GM06990 (cell line): ENCODE measurements around the gene ZBED1.
"Not testable (repeated sequence)": the region's sequence is repeated elsewhere in the genome, so short reads cannot be mapped to it uniquely, and the experiment has no call there.

Source experiments
- DNase-seq: peaks from one replicate; pipeline ENCODE4 v3.0.0-alpha.2; 2011; ENCODE audit not compliant: insufficient read length; ENCODE audit errors: extremely low read depth
- H3K27me3 ChIP-seq: replicated peaks from 2 replicates; pipeline ENCODE4 v1.6.0; 2011; ENCODE audit warnings: low read length; ENCODE audit not compliant: control insufficient read depth, insufficient read depth
- H3K36me3 ChIP-seq: 2 replicates; pipeline ENCODE4 v1.5.1; 2011; ENCODE audit warnings: low read length; ENCODE audit not compliant: control insufficient read depth, insufficient read depth
- H3K4me3 ChIP-seq: replicated peaks from 2 replicates; pipeline ENCODE4 v1.5.1; 2011; ENCODE audit warnings: low read depth, mild to moderate bottlenecking, control low read depth, low read length
- TF ChIP-seq, protein P1 (sequence below): IDR thresholded peaks from 2 replicates; pipeline ENCODE4 v1.5.1; 2011; ENCODE audit warnings: low read length, control low read depth, mild to moderate bottlenecking, inconsistent platforms; ENCODE audit not compliant: insufficient read depth, poor library complexity, severe bottlenecking

The ZBED1 gene

DNA sequence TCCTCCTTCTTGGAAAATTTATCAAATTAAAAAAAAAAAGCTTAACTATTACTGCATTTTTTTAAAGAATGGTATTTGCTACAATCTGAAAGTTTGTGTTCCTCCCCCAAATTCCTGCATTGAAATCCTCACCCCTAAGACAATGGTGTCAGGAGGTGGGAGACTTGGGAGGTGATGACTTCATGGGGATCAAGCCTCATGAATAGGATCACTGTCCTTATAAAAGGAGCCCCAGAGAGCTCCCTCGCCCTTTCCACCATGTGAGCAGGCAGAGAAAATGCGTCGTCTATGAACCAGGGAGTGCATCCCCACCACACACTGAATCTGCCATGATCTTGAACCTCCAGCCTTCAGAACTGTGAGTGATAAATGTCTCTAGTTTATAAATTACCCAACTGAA is 38.0 kb downstream of the ZBED1 start:
- H3K27me3 ChIP-seq: no peaks in the 10 kb centered on the region
- TF ChIP-seq, protein P1, sequence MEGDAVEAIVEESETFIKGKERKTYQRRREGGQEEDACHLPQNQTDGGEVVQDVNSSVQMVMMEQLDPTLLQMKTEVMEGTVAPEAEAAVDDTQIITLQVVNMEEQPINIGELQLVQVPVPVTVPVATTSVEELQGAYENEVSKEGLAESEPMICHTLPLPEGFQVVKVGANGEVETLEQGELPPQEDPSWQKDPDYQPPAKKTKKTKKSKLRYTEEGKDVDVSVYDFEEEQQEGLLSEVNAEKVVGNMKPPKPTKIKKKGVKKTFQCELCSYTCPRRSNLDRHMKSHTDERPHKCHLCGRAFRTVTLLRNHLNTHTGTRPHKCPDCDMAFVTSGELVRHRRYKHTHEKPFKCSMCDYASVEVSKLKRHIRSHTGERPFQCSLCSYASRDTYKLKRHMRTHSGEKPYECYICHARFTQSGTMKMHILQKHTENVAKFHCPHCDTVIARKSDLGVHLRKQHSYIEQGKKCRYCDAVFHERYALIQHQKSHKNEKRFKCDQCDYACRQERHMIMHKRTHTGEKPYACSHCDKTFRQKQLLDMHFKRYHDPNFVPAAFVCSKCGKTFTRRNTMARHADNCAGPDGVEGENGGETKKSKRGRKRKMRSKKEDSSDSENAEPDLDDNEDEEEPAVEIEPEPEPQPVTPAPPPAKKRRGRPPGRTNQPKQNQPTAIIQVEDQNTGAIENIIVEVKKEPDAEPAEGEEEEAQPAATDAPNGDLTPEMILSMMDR: no peak
- DNase-seq: no peak
- no peaks in the 10 kb centered on the region for H3K36me3 ChIP-seq
- H3K4me3 ChIP-seq: no peak overlapping the region

GRCh38 chrX:2462074-2462473 is 38.7 kb downstream of the ZBED1 start:
- no peak for DNase-seq
- TF ChIP-seq, protein P1: no peak
- Histone ChIP-seq H3K27me3 (no peaks in the 10 kb centered on the region), H3K4me3 (no peak overlapping the region), H3K36me3 (no peaks in the 10 kb centered on the region)

DNA sequence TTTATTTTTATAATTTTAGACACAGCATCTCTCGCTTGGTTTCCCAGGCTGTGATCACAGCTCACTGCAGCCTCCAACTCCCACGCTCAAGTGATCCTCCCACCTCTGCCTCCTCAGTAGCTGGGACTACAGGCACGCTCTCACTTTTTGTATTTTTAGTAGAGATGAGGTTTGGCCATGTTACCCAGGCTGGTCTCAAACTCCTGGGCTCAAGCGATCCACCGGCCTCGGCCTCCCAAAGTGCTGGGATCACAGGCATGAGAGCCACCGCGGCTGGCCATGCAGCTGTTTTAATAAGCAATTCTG is 39.1 kb downstream of the ZBED1 start:
- DNase-seq: no peak
- no peak overlapping the region for H3K4me3 ChIP-seq
- no peaks in the 10 kb centered on the region for H3K36me3 ChIP-seq
- no peaks in the 10 kb centered on the region for H3K27me3 ChIP-seq
- TF ChIP-seq, protein P1: no peak

DNA sequence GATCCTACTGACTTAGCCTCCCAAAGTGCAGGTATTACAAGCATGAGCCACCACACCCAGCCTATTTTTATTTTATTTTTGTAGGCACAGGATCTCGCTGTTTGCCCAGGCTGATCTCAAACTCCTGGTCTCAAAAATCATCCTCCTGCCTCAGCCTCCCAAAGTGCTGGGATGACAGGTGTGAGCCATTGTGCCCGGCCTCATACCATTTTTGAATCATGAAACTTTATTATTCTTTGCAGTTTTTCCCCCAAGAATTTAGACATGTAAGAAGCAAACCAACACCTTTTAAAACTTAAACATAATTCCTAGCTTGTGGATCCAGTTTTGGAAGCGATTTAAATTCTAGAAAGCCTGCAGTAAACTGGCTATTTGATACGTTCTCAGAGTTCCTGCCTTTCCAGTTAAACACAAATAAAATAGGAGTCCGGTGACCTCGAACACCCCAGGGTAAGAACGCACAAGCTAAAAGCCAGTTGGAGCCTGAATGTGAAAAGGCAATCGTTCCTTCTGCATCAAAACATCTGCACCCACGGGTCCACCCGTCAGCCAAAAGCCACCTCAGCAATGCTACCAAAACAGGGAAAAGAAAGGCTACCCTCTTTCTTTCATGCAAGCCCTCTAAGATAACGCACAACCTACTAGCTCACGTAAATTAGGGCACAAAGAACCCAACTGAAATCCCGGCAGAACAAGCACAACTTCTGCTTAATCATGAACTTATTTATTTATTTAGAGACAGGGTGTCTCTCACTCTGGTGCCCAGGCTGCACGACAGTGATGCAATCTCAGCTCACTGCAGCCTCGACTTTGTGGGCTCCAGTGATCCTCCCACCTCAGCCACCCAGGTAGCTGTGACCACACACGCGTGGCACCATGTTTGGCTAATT is 39.7 kb downstream of the ZBED1 start:
- not testable (repeated sequence) for H3K36me3 ChIP-seq, H3K4me3 ChIP-seq, H3K27me3 ChIP-seq, DNase-seq

- not testable (repeated sequence) for DNase-seq, H3K4me3 ChIP-seq, H3K36me3 ChIP-seq, H3K27me3 ChIP-seq
Observed at GRCh38 chrX:2460048-2460447, 40.7 kb downstream of the ZBED1 start.

- no peaks in the 10 kb centered on the region for H3K36me3 ChIP-seq
- no peak for DNase-seq
- H3K4me3 ChIP-seq: no peak overlapping the region
- TF ChIP-seq, protein P1: no peak
- H3K27me3 ChIP-seq: no peaks in the 10 kb centered on the region
Observed at GRCh38 chrX:2458309-2458708, 42.5 kb downstream of the ZBED1 start.
